ACHN (cell line): ENCODE results near the gene SETBP1.
A peak's percentile ranks its signal among the peaks of the same experiment; 100 is the strongest.

ENCODE experiments used
- DNase-seq: peaks from one replicate; pipeline ENCODE4 v3.0.0-alpha.2; 2015
- in situ Hi-C: cut with HindIII; loops from 2 replicates; pipeline ENCODE4 v1.10.0; 2017; ENCODE audit warnings: low sequenced_read_pairs, low pct_ligation_motif_present, low pct_unique_long_range_greater_than_20kb

SETBP1 gene

GRCh38 chr18:44920441-44920840, 239.8 kb downstream of the SETBP1 start:
- in situ Hi-C loops, result no loop called here
- DNase-seq, result no peak

GRCh38 chr18:44921974-44922373, 241.3 kb downstream of the SETBP1 start:
- no peak for DNase-seq
- in situ Hi-C loops, result no loop called here

DNA sequence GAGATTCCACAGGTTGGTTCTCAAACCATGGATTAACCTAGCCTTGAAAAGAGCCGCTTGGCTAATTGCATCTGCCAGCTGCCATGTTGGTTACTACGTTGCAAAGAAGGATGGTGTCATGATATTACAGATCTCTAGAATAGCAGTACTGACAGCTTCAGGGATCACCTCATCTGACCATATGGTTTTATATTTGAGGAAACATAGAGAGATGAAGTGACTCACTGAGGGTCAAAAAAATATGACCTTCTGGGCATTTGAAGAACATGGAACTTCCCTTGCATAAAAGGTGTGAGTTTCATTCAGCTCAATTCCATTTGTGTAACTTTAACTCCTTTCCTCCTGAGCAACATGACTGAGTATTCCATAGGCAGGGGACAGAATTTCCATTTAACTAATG, 242.3 kb downstream of the SETBP1 start:
- in situ Hi-C loops, result no loop called here
- no peak for DNase-seq

GRCh38 chr18:44924785-44925499, 244.3 kb downstream of the SETBP1 start:
- no peak for DNase-seq
- in situ Hi-C loops, result no loop called here

DNA sequence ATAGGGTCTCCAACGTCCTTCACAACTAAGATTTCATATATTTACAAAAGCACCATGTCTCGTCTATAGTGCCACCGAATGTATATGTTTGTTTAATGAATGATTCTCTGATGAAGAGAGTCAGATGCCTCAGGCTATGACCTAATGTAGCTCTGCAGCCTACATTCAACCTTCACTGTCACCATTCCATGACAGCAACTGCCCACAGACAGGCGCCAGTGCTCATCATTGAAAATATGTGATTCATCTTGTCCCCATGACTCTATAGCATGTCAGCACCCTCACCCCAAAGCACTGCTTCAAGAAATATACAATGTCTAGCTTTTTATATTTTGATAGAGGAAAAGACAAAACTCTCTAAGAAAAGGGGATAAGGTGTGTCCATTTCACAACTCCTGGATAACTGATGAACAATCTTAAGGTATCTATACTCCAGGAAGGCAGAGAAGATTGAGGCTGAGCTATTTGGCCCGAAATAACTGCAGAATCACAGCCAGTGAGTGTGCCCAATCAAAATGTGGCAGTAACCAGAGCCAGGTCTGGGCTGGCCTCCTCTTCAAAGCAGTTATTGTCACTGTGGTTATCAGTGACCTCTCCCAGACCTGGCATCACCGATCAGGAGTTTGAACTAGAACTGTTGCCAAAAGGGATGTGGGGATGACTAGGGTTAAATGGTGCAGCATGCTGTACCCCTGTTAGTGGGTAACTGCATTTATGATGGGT, 246.6 kb downstream of the SETBP1 start:
- no peak for DNase-seq
- in situ Hi-C loops, result no loop called here

DNA sequence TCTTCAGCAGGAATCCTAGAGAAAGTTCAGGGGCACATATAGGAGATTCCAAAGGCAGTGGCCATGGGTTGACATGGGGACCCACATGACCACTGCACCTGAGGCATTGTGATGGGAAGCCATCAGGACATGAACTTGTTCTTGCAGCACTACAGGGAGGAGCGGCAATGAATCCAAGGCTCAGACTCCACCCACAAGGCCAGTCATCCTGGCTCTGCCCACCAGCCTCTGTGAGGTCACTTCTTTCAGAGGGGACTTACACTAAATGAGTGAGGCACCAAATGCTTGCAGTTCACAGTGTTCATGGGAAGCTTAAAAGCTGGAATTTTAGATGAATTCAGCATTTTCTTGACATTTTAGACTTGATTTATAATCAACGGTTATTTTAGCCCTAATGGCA, 254.2 kb downstream of the SETBP1 start:
- DNase-seq, result no peak

DNA sequence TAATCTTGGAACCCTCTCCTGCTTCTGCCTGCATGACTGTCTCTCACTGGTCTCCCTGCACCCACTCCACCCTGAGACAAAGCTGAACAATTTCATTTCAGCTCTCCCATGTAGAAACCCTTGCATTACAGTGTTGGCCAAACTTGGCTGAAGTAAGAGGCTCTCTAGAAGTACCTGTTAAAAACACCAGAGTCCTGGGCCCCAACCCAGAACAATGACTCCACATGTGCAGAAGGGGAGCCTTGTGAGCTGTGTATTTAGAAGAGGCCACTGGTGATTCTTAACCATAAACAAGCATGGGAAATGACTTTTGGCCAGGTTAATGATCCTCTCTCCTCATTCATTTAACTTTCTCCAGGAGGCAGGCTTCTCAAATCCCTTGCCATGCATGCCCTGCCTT, 254.8 kb downstream of the SETBP1 start:
- no peak for DNase-seq
- in situ Hi-C loops, result no loop called here

More for the DNA sequence above, 254.2 kb downstream of the SETBP1 start:
- in situ Hi-C loops, result no loop called here

DNA sequence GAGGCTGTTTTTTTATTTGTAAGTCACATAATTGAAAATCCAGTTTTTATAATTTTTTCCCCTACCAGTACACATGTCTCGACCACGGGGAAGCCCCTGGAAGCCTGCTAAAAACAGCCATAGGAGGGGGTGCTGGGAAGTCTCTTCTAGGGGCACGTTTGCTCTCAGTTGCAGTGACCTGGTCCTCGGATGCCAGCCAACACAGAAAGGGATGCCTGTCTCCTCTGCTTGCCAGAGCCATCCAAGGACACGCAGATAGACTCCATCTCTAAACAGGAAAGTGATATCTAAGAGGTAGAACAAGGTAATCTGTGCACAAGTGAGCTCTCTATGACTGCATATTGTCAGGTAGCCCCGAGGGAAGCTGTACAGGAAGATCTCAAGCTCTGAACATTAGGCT, 255.8 kb downstream of the SETBP1 start:
- in situ Hi-C loops, result no loop called here
- no peak for DNase-seq

DNA sequence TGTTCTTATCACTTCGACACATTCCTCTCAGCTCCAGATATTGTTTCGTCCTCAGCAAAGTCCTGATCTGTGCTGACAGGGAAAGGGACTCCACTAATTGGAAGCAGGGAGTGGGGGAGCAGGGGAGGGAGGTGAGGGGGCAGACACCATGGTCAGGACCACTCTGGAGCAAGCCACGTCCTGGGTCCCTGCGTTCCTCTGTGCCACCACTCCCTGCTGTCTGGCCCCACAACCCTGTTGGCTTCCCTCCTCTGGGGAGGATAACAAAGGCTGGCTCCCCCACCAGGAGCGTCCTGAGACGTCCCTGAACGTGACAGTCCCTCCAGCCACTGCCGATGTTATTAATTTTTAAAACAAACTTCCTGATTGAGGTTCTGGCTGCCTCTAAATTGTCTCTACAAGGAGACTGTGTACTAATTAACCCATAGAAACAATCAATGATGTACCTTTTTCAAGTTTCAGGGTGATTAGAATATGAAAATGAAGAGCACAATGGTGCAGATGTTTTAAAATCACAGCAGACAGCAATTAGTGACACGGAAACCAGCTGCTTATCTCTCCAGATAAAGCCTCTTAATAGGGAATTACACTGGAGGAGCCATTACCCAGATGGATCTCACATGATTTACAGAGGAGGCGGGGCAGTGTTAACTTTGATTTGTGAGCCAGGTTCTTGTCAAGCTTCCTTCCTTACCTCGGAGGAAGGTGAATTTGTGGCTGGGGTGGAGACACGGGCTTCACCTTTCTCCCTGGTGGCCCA, 257.5 kb downstream of the SETBP1 start:
- DNase-seq, result no peak
- in situ Hi-C loops, result no loop called here

- DNase-seq, result no peak
- in situ Hi-C loops, result no loop called here
Measured at GRCh38 chr18:44938720-44939665, 258.3 kb downstream of the SETBP1 start.

GRCh38 chr18:44941516-44941915, 260.8 kb downstream of the SETBP1 start:
- in situ Hi-C loops, result no loop called here
- no peak for DNase-seq

DNA sequence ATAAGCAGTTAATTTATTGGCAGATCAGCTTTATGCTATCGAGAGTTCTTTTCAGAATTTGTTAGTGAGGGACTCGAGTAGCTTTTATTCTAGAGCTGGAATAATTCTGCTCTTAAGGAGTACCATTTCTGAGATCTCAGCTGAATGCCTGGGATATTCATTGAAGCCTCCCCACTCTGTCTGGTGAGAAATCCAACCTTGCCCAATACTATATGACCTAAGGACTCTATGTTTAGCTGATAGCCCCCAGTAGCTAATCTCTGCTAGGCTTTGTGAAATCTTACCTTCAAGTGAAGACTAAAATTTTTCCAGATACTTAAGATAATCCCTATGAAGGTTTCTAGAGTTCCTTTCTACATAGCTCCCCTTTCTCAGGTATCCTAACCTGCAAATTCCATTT, 261.4 kb downstream of the SETBP1 start:
- DNase-seq, result no peak
- in situ Hi-C loops, result no loop called here

GRCh38 chr18:44943311-44943881, 262.7 kb downstream of the SETBP1 start:
- peak; percentile 49 for DNase-seq
- in situ Hi-C loops, result no loop called here

DNA sequence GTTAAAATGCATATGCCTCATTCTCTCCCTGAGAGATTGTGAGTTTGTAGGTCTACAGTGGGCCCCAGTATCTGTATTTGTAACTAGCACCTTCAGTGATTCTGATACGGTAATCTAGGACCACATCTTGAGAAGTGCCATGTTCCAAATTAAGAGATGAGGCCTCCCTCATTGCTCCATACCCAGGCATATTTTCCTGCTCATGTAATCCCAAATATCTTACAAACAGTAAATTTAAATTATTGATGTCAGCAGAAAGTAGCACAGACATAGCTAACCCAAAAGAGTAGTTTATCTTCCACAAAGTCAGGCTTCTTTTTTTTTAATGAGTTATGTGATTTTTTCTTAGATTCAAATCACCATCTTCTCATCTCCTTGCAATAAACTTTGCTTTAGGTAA, 263.8 kb downstream of the SETBP1 start:
- in situ Hi-C loops, result no loop called here
- no peak for DNase-seq

DNA sequence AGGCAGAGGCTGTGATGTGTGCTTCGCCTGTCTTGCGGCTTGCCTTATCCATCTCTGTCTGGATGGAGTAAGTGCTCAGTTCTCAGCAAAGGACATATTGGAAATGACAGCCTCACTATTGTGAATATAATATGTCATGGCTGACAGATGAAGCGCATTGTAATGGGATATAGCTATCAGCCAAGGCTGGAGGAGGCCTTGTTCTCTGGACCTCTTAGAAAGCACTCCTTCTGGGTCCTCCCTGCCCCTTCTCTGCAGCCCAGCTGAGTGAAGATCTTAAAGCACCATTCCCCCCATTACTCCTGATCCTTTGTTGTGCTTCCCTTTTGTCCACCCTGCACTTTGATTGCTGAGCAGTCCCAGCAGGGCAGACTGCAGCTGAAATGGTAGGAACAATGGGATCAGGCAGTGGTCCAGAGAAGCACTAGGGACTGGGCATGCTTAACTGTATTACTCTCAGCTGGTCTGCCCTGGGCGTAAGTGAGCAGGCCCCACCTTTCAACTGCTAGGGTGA, 265.3 kb downstream of the SETBP1 start:
- in situ Hi-C loops, result no loop called here
- no peak for DNase-seq

GRCh38 chr18:44946529-44947113, 265.9 kb downstream of the SETBP1 start:
- DNase-seq, result no peak
- in situ Hi-C loops, result no loop called here

DNA sequence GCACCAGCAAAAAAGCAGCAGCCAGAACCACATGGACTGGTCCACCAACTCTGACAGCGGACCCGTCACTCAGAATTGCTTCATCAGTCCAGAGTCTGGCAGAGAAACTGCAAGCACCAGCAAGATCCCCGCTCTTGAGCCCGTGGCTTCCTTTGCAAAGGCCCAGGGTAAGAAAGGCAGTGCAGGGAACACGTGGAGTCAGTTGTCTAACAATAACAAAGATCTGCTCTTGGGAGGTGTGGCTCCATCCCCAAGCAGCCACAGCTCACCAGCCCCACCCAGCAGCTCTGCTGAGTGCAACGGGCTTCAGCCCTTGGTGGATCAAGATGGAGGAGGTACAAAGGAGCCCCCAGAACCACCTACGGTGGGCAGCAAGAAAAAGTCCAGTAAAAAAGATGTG, 269.3 kb downstream of the SETBP1 start:
- in situ Hi-C loops, result no loop called here
- DNase-seq, result no peak
